Right lobe of liver (tissue), 6 donors: ENCODE results near the gene BUD31. TPM values are rescaled to one million over a fixed set of nuclear protein-coding genes. Genes with fewer than 3 reads are reported as not detected.
"Not testable (repeated sequence)": the region's sequence is repeated elsewhere in the genome, so short reads cannot be mapped to it uniquely, and the experiment has no call there.

Experiments
- ATAC-seq, 4 donors: fragments of 200-7000 bp; cut with Tn5 transposase; one replicate each; pipeline ENCODE4 v1.9.1; 2020; ENCODE audit warnings: mild to moderate bottlenecking in 4 of 4, moderate library complexity in 4 of 4
- DNase-seq, 3 donors: peaks; one replicate each; pipeline ENCODE4 v3.0.0-alpha.2; 2020
- H3K27ac ChIP-seq, 3 donors: fragments of 200-600 bp; one replicate each; pipeline ENCODE4 v1.8.0; 2022
- H3K27me3 ChIP-seq, 2 donors: fragments of 200-600 bp; one replicate each; pipeline ENCODE4 v1.8.0; 2022
- H3K36me3 ChIP-seq, 4 donors: fragments of 200-600 bp; sonication (generic) in 1 of 4; one replicate each; pipeline versions ENCODE4 v1.5.1 to v1.8.0; 2017 to 2022; ENCODE audit warnings: control low read depth in 1 of 4
- H3K4me1 ChIP-seq, 4 donors: fragments of 200-600 bp; sonication (generic) in 1 of 4; one replicate each; pipeline versions ENCODE4 v1.5.1 to v1.8.0; 2017 to 2022; ENCODE audit warnings: control low read depth in 1 of 4
- H3K4me3 ChIP-seq, 3 donors: fragments of 200-600 bp; one replicate each; pipeline ENCODE4 v1.8.0; 2022
- H3K9me3 ChIP-seq, 4 donors: fragments of 200-600 bp; sonication (generic) in 1 of 4; one replicate each; pipeline versions ENCODE4 v1.5.1 to v1.8.0; 2017 to 2022; ENCODE audit warnings: control low read depth in 1 of 4
- POLR2A ChIP-seq: fragments of 450-650 bp; IDR thresholded peaks from one replicate; pipeline ENCODE4 v1.6.1; 2017; ENCODE audit warnings: antibody characterized with exemption, mild to moderate bottlenecking
- WGBS: methylation state at CpG from one replicate; pipeline ENCODE4 v1.1.6; 2018; ENCODE audit warnings: low coverage, low lambda C conversion rate; ENCODE audit not compliant: insufficient coverage; ENCODE audit errors: missing lambda C conversion rate; 5-methylcytosine and 5-hydroxymethylcytosine counted together
- intact Hi-C, 2 donors: fragments of 100-400 bp; cut with DNase I; formaldehyde crosslinking; loops; one replicate each; pipeline versions ENCODE4 v1.11.2 to v1.14.1; 2022
- total RNA-seq, 6 experiments: library from RNA; depleted of rRNA in 2 of 6; stranded (reverse); fragments of >200 nt in 2 of 6; fragmentation: NEBNext Ultra II Directional in 3 of 6; extraction: Animal tissue kit (Norgen Biotek cat#: 25700) in 3 of 6; gene quantifications; one replicate each; pipeline versions ENCODE4 v1.1.0 to v1.2.4, GENCODE V29; 2016 to 2023
- TF ChIP-seq, protein P1 (sequence below), 4 donors: fragments of 200-600 bp in 3 of 4; fragments of 450-650 bp in 1 of 4; IDR thresholded peaks; one replicate each; pipeline versions ENCODE4 v1.5.1 to v1.8.0; 2016 to 2022; ENCODE audit warnings: antibody characterized with exemption in 4 of 4, mild to moderate bottlenecking in 2 of 4
- donor health status: DM: no; HTN: yes; CAD: no.
- donor health status: DM: no; HTN: no; CAD: no.
- donor health status: DM: no; HTN: no; CAD: no.
- donor health status: DM: no; HTN: yes; CAD: no.
- donor health status: DM: no; HTN: yes; CAD: no.

Gene BUD31
- total RNA-seq, 6 experiments from 2014 or later = 25.6 to 49.2 (median 33.3) TPM

DNA sequence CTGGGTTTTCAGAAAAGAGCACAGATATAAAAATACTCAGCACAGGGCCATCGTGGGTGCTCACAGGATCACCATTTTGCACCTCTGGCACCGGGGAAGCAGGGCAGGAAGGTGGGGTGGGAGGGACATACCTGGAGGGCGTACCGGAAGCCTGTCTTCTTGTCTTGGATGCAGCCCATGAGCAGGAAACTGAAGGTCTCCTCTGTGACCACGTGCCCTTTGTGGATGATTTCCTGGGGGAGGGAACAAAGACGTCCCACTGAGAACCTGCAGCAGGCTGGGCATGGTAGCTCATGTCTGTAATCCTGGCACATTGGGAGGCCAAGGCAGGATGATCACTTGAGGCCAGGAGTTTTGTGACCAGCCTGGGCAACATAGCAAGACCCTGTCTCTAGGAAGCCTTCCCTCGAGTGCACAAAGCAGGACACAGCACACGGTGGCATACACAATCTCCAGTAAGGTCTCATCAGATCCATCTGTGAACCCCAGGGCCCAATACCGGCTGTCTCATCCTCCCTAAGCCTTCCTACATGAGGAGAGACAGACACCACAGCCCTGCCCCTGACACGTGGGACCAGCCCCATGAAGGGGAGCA, 20.3 kb downstream of the BUD31 start:
- H3K4me3 ChIP-seq = no peak overlapping the region
- DNase-seq (no peak), ATAC-seq (no peak)
- no peak for TF ChIP-seq POLR2A
- TF ChIP-seq, protein P1, sequence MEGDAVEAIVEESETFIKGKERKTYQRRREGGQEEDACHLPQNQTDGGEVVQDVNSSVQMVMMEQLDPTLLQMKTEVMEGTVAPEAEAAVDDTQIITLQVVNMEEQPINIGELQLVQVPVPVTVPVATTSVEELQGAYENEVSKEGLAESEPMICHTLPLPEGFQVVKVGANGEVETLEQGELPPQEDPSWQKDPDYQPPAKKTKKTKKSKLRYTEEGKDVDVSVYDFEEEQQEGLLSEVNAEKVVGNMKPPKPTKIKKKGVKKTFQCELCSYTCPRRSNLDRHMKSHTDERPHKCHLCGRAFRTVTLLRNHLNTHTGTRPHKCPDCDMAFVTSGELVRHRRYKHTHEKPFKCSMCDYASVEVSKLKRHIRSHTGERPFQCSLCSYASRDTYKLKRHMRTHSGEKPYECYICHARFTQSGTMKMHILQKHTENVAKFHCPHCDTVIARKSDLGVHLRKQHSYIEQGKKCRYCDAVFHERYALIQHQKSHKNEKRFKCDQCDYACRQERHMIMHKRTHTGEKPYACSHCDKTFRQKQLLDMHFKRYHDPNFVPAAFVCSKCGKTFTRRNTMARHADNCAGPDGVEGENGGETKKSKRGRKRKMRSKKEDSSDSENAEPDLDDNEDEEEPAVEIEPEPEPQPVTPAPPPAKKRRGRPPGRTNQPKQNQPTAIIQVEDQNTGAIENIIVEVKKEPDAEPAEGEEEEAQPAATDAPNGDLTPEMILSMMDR (IDR thresholded peaks at IDR 0.05) = no peak
- peaks cover 0 to 30% (median 9%) of the 10 kb centered on the region in 4 donors for H3K36me3 ChIP-seq
- H3K27ac ChIP-seq = no peak overlapping the region
- no peaks in the 10 kb centered on the region for H3K27me3 ChIP-seq
- intact Hi-C loops = no loop called here
- 92% methylated on average over 2 of the region's 10 CpGs for WGBS
- H3K4me1 ChIP-seq = peaks cover 0 to 5% (median 0%) of the 10 kb centered on the region in 4 donors
- no peaks in the 10 kb centered on the region for H3K9me3 ChIP-seq

DNA sequence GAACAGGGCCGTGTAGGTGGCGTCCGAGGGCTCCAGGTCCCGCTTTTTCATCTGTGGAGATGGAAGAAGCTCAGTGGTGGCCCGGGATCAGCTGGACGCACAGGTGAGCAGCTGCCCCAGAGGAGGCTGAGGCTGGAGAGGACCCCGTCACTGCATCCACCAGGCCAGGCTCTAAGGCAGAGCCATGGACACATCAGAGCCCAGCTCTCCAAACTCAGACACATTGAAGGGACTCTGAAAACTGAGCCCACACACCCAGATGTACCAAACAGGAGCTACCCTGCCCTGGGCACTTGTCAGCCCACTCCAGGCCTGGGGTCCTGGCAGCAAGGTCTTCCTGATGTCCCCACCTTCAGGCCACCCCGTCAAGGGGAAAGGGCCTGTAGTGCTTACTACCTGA, 21.0 kb downstream of the BUD31 start:
- ATAC-seq (no peak), DNase-seq (no peak)
- TF ChIP-seq, protein P1 (IDR thresholded peaks at IDR 0.05) = no peak
- TF ChIP-seq POLR2A = no peak
- no peaks in the 10 kb centered on the region for H3K9me3 ChIP-seq
- peaks cover 0 to 5% (median 0%) of the 10 kb centered on the region in 4 donors for H3K4me1 ChIP-seq
- H3K27ac ChIP-seq = no peak overlapping the region
- no CpG with 5 or more reads among the region's 8 CpGs for WGBS
- intact Hi-C loops = no loop called here
- H3K4me3 ChIP-seq = no peak overlapping the region
- H3K36me3 ChIP-seq = peaks cover 0 to 29% (median 7%) of the 10 kb centered on the region in 4 donors
- H3K27me3 ChIP-seq = no peaks in the 10 kb centered on the region

DNA sequence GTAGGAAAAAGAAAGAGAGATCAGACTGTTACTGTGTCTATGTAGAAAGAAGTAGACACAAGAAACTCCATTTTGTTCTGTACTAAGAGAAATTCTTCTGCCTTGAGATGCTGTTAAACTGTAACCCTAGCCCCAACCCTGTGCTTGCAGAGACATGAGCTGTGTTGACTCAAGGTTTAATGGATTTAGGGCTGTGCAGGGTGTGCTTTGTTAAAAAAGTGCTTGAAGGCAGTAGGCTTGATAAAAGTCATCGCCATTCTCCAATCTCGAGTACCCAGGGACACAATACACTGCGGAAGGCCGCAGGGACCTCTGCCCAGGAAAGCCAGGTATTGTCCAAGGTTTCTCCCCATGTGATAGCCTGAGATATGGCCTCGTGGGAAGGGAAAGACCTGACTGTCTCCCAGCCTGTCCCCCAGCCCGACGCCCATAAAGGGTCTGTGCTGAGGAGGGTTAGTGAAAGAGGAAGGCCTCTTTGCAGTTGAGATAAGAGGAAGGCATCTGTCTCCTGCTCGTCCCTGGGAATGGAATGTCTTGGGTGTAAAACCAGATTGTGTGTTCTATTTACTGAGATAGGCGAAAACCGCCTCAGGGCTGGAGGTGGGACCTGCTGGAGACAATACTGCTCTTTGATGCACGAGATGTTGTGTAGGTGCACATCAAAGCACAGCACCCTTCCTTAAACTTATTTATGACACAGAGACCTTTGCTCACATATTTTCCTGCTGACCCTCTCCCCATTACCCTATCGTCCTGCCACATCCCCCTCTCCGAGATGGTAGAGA, 23.2 kb downstream of the BUD31 start:
- H3K4me1 ChIP-seq, H3K4me3 ChIP-seq, DNase-seq, H3K27ac ChIP-seq, ATAC-seq, H3K27me3 ChIP-seq, H3K9me3 ChIP-seq, intact Hi-C loops: not testable (repeated sequence)
- WGBS = 85% methylated on average over 9 of the region's 13 CpGs
- peaks cover 0 to 27% (median 5%) of the 10 kb centered on the region in 4 donors for H3K36me3 ChIP-seq

DNA sequence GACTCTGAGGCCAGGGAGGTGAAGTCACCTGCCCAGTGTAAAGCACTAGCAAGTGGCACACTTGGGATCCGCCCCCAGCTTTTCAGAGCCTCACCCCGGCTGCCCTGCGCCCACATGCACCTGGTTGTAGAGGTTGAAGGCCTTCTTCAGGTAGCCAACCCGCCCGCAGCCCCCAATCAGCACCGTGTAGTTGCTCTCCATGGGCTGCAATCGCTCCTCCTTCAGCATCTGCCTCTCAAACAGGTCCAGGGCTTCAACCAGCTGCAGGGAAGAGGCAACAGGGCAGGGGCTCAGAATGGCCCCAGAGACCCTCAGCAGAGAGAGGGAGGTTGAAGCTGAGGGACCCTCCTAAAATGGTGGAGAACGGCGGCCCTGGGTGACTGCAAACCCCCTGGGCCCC, 24.4 kb downstream of the BUD31 start:
- ATAC-seq (no peak), DNase-seq (no peak)
- Histone ChIP-seq H3K9me3 (no peaks in the 10 kb centered on the region), H3K27ac (no peak overlapping the region), H3K27me3 (no peaks in the 10 kb centered on the region), H3K4me1 (peaks cover 0 to 3% (median 0%) of the 10 kb centered on the region in 4 donors), H3K36me3 (peaks cover 0 to 27% (median 5%) of the 10 kb centered on the region in 4 donors), H3K4me3 (no peak overlapping the region)
- intact Hi-C loops = no loop called here
- TF ChIP-seq, protein P1 (IDR thresholded peaks at IDR 0.05) = no peak
- TF ChIP-seq POLR2A = no peak
- WGBS = 100% methylated on average over 2 of the region's 9 CpGs

DNA sequence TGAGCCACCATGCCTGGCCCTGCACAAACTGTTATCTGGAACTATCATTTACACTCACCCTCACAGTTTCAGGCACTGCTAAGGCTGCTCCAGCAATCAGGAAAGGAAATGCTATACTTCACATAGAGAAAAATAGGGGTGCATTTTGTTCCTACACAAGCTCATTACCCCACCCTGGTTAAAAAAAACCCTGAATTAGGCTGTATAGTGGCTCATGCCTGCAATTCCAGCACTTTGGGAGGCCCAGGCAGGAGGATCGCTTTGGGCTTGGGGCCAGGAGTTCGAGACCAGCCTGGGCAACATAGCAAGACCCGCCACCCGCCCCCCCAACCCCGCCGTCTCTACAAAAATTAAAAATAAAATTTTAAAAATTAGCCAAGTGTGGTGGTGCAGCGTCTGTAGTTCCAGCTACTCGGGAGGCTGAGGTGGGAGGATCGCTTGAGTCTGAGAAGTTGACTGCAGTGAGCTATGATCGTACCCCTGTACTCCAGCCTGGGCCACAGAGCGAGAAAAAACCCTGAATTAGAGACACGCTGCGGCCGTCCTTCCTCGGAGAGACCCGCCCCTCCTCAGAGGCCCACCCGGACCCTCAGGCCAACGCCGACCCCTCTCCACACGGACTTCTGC, 29.3 kb downstream of the BUD31 start:
- H3K27ac ChIP-seq = peak overlapping the region; percentile 19 to 69 (median 65)
- no peaks in the 10 kb centered on the region for H3K27me3 ChIP-seq
- TF ChIP-seq, protein P1 (IDR thresholded peaks at IDR 0.05) = no peak
- ATAC-seq = peak; percentile 21 to 43 (median 34)
- DNase-seq = no peak
- no peaks in the 10 kb centered on the region for H3K9me3 ChIP-seq
- peak overlapping the region; percentile 65 to 99 (median 99) for H3K4me3 ChIP-seq
- H3K36me3 ChIP-seq = peaks cover 0 to 11% (median 2%) of the 10 kb centered on the region in 4 donors
- intact Hi-C loops = no loop called here
- H3K4me1 ChIP-seq = peaks cover 0 to 11% (median 5%) of the 10 kb centered on the region in 4 donors
- 20% methylated on average over 9 of the region's 20 CpGs for WGBS
